Measurements from ENCODE around the gene CNTNAP2. TPM values are rescaled to one million over a fixed set of nuclear protein-coding genes. Genes with fewer than 3 reads are reported as not detected.
"Not testable (repeated sequence)": the region's sequence is repeated elsewhere in the genome, so short reads cannot be mapped to it uniquely, and the experiment has no call there.

The CNTNAP2 gene
- total RNA-seq, 2 experiments from 2014 or later = not detected

GRCh38 chr7:147106746-147107145, 990.1 kb downstream of the CNTNAP2 start:
- Mint-ChIP-seq H3K36me3 (no peaks in the 10 kb centered on the region), H3K4me3 (no peak overlapping the region), H3K27ac (no peak overlapping the region), H3K27me3 (no peaks in the 10 kb centered on the region), H3K4me1 (ENCODE audit: low read depth) (no peaks in the 10 kb centered on the region), H3K9me3 (peaks cover 25% of the 10 kb centered on the region)
- CTCF ChIA-PET = no interaction called here
- POLR2A ChIA-PET = no interaction called here
- intact Hi-C loops (cut with micrococcal nuclease) = no loop called here
- DNase-seq = no peak

- H3K4me1 Mint-ChIP-seq (ENCODE audit: low read depth); H3K36me3 Mint-ChIP-seq; H3K27me3 Mint-ChIP-seq; intact Hi-C loops (cut with micrococcal nuclease); POLR2A ChIA-PET; H3K4me3 Mint-ChIP-seq; H3K27ac Mint-ChIP-seq; DNase-seq; CTCF ChIA-PET: not testable (repeated sequence)
- peaks cover 57% of the 10 kb centered on the region for H3K9me3 Mint-ChIP-seq
Measured at GRCh38 chr7:147114525-147114924, 997.9 kb downstream of the CNTNAP2 start.

GRCh38 chr7:147136352-147136751, 1019.8 kb downstream of the CNTNAP2 start:
- no peaks in the 10 kb centered on the region for H3K27me3 Mint-ChIP-seq
- H3K4me3 Mint-ChIP-seq = no peak overlapping the region
- H3K36me3 Mint-ChIP-seq = no peaks in the 10 kb centered on the region
- no peaks in the 10 kb centered on the region for H3K4me1 Mint-ChIP-seq (ENCODE audit: low read depth)
- CTCF ChIA-PET = no interaction called here
- POLR2A ChIA-PET = no interaction called here
- peaks cover 7% of the 10 kb centered on the region for H3K9me3 Mint-ChIP-seq
- intact Hi-C loops (cut with micrococcal nuclease) = no loop called here
- no peak for DNase-seq
- no peak overlapping the region for H3K27ac Mint-ChIP-seq

- H3K27ac Mint-ChIP-seq = no peak overlapping the region
- H3K4me3 Mint-ChIP-seq = no peak overlapping the region
- CTCF ChIA-PET = interaction anchor here (0.8 kb wide), 1 partner anchor 1000 kb away, joined by 3 read pairs; no protein-coding TSS in a partner anchor
- H3K9me3 Mint-ChIP-seq = peaks cover 24% of the 10 kb centered on the region
- no peaks in the 10 kb centered on the region for H3K4me1 Mint-ChIP-seq (ENCODE audit: low read depth)
- DNase-seq = no peak
- H3K36me3 Mint-ChIP-seq = no peaks in the 10 kb centered on the region
- intact Hi-C loops (cut with micrococcal nuclease) = no loop called here
- no peaks in the 10 kb centered on the region for H3K27me3 Mint-ChIP-seq
- POLR2A ChIA-PET = no interaction called here
Measured at GRCh38 chr7:147145194-147145593, 1028.6 kb downstream of the CNTNAP2 start.

GRCh38 chr7:147146169-147146568, 1029.6 kb downstream of the CNTNAP2 start:
- Mint-ChIP-seq H3K9me3 (peaks cover 21% of the 10 kb centered on the region), H3K27me3 (no peaks in the 10 kb centered on the region)

GRCh38 chr7:147151661-147152060, 1035.1 kb downstream of the CNTNAP2 start:
- H3K27ac Mint-ChIP-seq = no peak overlapping the region
- H3K4me1 Mint-ChIP-seq (ENCODE audit: low read depth) = no peaks in the 10 kb centered on the region
- H3K4me3 Mint-ChIP-seq = no peak overlapping the region
- ChIA-PET CTCF (no interaction called here), POLR2A (no interaction called here)
- no peak for DNase-seq
- peaks cover 8% of the 10 kb centered on the region for H3K9me3 Mint-ChIP-seq
- intact Hi-C loops (cut with micrococcal nuclease) = no loop called here
- H3K36me3 Mint-ChIP-seq = no peaks in the 10 kb centered on the region
- H3K27me3 Mint-ChIP-seq = no peaks in the 10 kb centered on the region

More at GRCh38 chr7:147146169-147146568, 1029.6 kb downstream of the CNTNAP2 start:
- Mint-ChIP-seq H3K4me3 (no peak overlapping the region), H3K36me3 (no peaks in the 10 kb centered on the region), H3K27ac (no peak overlapping the region), H3K4me1 (ENCODE audit: low read depth) (no peaks in the 10 kb centered on the region)
- DNase-seq = no peak
- CTCF ChIA-PET = no interaction called here
- POLR2A ChIA-PET = no interaction called here
- intact Hi-C loops (cut with micrococcal nuclease) = no loop called here

- intact Hi-C loops (cut with micrococcal nuclease) = no loop called here
- Mint-ChIP-seq H3K4me3 (no peak overlapping the region), H3K4me1 (ENCODE audit: low read depth) (no peaks in the 10 kb centered on the region), H3K27ac (no peak overlapping the region), H3K9me3 (peaks cover 7% of the 10 kb centered on the region), H3K36me3 (no peaks in the 10 kb centered on the region), H3K27me3 (no peaks in the 10 kb centered on the region)
- no peak for DNase-seq
- ChIA-PET CTCF (no interaction called here), POLR2A (no interaction called here)
Measured at GRCh38 chr7:147153571-147153970, 1037.0 kb downstream of the CNTNAP2 start.

GRCh38 chr7:147161405-147161804, 1044.8 kb downstream of the CNTNAP2 start:
- no peak for DNase-seq
- no peaks in the 10 kb centered on the region for H3K4me1 Mint-ChIP-seq (ENCODE audit: low read depth)
- ChIA-PET CTCF (no interaction called here), POLR2A (no interaction called here)
- H3K36me3 Mint-ChIP-seq = no peaks in the 10 kb centered on the region
- H3K9me3 Mint-ChIP-seq = peaks cover 6% of the 10 kb centered on the region
- no peak overlapping the region for H3K4me3 Mint-ChIP-seq
- intact Hi-C loops (cut with micrococcal nuclease) = no loop called here
- no peaks in the 10 kb centered on the region for H3K27me3 Mint-ChIP-seq
- H3K27ac Mint-ChIP-seq = no peak overlapping the region

- H3K27me3 Mint-ChIP-seq = no peaks in the 10 kb centered on the region
- H3K27ac Mint-ChIP-seq = no peak overlapping the region
- peaks cover 4% of the 10 kb centered on the region for H3K9me3 Mint-ChIP-seq
- ChIA-PET POLR2A (no interaction called here), CTCF (no interaction called here)
- H3K36me3 Mint-ChIP-seq = no peaks in the 10 kb centered on the region
- no peak for DNase-seq
- H3K4me3 Mint-ChIP-seq = no peak overlapping the region
- H3K4me1 Mint-ChIP-seq (ENCODE audit: low read depth) = no peaks in the 10 kb centered on the region
- intact Hi-C loops (cut with micrococcal nuclease) = no loop called here
Measured at GRCh38 chr7:147170341-147171012, 1053.9 kb downstream of the CNTNAP2 start.

GRCh38 chr7:147171013-147171391, 1054.4 kb downstream of the CNTNAP2 start:
- Mint-ChIP-seq H3K27me3 (no peaks in the 10 kb centered on the region), H3K9me3 (peaks cover 4% of the 10 kb centered on the region), H3K27ac (no peak overlapping the region), H3K4me1 (ENCODE audit: low read depth) (no peaks in the 10 kb centered on the region), H3K4me3 (no peak overlapping the region), H3K36me3 (no peaks in the 10 kb centered on the region)
- ChIA-PET CTCF (no interaction called here), POLR2A (no interaction called here)
- intact Hi-C loops (cut with micrococcal nuclease) = no loop called here
- DNase-seq = no peak

- Mint-ChIP-seq H3K4me3 (no peak overlapping the region), H3K27me3 (no peaks in the 10 kb centered on the region), H3K27ac (no peak overlapping the region), H3K4me1 (ENCODE audit: low read depth) (no peaks in the 10 kb centered on the region), H3K9me3 (peaks cover 4% of the 10 kb centered on the region), H3K36me3 (no peaks in the 10 kb centered on the region)
- no peak for DNase-seq
- CTCF ChIA-PET = no interaction called here
- POLR2A ChIA-PET = no interaction called here
- intact Hi-C loops (cut with micrococcal nuclease) = no loop called here
Measured at GRCh38 chr7:147173883-147174282, 1057.3 kb downstream of the CNTNAP2 start.

GRCh38 chr7:147182874-147183273, 1066.3 kb downstream of the CNTNAP2 start:
- H3K27me3 Mint-ChIP-seq = no peaks in the 10 kb centered on the region
- ChIA-PET POLR2A (no interaction called here), CTCF (no interaction called here)
- no peak overlapping the region for H3K4me3 Mint-ChIP-seq
- intact Hi-C loops (cut with micrococcal nuclease) = no loop called here
- H3K4me1 Mint-ChIP-seq (ENCODE audit: low read depth) = no peaks in the 10 kb centered on the region
- H3K36me3 Mint-ChIP-seq = no peaks in the 10 kb centered on the region
- peaks cover 19% of the 10 kb centered on the region for H3K9me3 Mint-ChIP-seq
- H3K27ac Mint-ChIP-seq = no peak overlapping the region
- DNase-seq = no peak

GRCh38 chr7:147183276-147183675, 1066.7 kb downstream of the CNTNAP2 start:
- POLR2A ChIA-PET = no interaction called here

More at GRCh38 chr7:147183276-147183675, 1066.7 kb downstream of the CNTNAP2 start:
- CTCF ChIA-PET = no interaction called here
- Mint-ChIP-seq H3K27ac (no peak overlapping the region), H3K36me3 (no peaks in the 10 kb centered on the region), H3K4me1 (ENCODE audit: low read depth) (no peaks in the 10 kb centered on the region), H3K9me3 (peaks cover 21% of the 10 kb centered on the region), H3K27me3 (no peaks in the 10 kb centered on the region), H3K4me3 (no peak overlapping the region)
- intact Hi-C loops (cut with micrococcal nuclease) = no loop called here
- DNase-seq = no peak
